Muscle of arm (tissue), 12 donors: Measurements from ENCODE around the gene DFFB. TPM values are rescaled to one million over a fixed set of nuclear protein-coding genes. Genes with fewer than 3 reads are reported as not detected.
A peak's percentile ranks its signal among the peaks of the same experiment; 100 is the strongest.
"Not testable (repeated sequence)": the region's sequence is repeated elsewhere in the genome, so short reads cannot be mapped to it uniquely, and the experiment has no call there.

ENCODE experiments used
- DNase-seq: peaks from one replicate; pipeline ENCODE4 v3.0.0-alpha.2; 2013
- polyA plus RNA-seq, 12 donors: library from polyadenylated mRNA; unstranded; fragments of 120-200 nt; gene quantifications; one replicate each; pipeline ENCODE4 v1.2.1, GENCODE V29; 2013; ENCODE audit not compliant: insufficient read length in 12 of 12

DFFB gene
- polyA plus RNA-seq, 12 donors: 3.4 to 8.7 (median 4.4) TPM; not detected in 2

GRCh38 chr1:3908886-3909517 lies 51.7 kb downstream of the DFFB start:
- no peak for DNase-seq

DNA sequence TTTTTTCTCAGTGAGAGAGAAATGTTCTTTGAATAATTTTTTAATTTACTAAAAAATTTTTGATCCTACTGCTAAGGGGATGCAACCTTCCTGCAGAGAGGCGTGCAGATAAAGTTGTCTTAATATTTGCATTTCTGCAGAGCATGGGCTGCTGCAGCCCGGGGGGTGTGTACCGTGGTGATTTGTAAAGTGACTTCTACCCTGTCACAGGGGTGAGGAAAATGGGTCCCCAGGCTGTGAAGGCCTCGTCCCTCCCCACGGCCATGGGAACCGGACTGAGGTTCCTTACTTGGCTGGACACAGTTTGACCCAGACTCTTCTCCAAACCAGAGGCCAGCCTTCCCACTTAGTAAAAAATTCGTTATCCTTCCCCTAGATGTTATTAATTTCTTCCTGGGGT lies 52.3 kb downstream of the DFFB start:
- DNase-seq: no peak

- DNase-seq: no peak
Measured at GRCh38 chr1:3910049-3910731, 52.9 kb downstream of the DFFB start.

GRCh38 chr1:3910857-3911845 lies 53.9 kb downstream of the DFFB start:
- DNase-seq: peak; percentile 59

- no peak for DNase-seq
Measured at GRCh38 chr1:3911981-3912808, 54.9 kb downstream of the DFFB start.

DNA sequence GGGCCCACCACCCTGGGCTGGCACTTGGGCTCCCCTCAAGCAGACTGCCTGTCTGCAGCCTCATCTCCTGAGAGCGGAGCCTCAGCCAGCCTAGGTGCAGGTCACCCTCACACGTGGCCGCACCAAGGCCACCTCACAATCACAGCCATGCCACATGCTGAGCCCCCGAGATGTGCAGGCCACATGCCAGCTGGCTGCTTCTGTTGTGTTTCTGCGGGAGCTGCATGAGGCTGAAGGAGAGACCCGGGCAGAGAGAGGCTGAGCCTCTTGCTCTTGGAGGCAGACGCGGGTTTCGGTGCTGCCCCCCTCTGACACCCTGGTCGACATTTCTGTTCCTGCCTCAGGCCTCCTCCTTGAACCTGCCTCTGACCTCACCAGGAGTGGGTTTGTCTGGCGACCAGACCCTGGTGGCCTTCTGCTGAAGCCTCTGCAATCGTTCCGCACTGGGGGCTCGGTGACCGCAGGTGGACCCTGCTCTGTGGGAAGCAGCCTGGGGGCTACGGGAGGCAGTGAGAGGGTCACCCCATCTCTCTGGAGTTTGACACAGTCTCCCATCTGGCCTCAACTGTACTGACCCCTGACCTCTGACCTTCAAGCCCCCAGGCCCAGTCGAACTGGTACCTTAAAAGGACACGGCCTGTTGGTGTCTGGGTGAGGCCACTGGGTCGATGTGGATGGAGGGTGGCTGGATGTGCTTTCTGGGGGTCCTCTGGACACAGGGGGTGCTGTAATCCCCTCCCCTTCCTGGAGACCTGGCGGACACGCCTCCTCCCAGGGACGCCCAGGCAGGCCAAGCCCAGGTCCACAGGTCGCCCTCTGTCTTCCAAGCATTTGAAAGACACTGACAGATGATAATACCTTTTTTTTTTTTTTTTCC lies 55.8 kb downstream of the DFFB start:
- DNase-seq: no peak

- no peak for DNase-seq
Measured at GRCh38 chr1:3914331-3914851, 57.1 kb downstream of the DFFB start.

- no peak for DNase-seq
Measured at GRCh38 chr1:3914911-3915310, 57.6 kb downstream of the DFFB start.

GRCh38 chr1:3915551-3916121 lies 58.4 kb downstream of the DFFB start:
- no peak for DNase-seq

- no peak for DNase-seq
Measured at GRCh38 chr1:3917761-3918160, 60.5 kb downstream of the DFFB start.

GRCh38 chr1:3918359-3918758 lies 61.1 kb downstream of the DFFB start:
- not testable (repeated sequence) for DNase-seq

- DNase-seq: no peak
Measured at GRCh38 chr1:3918966-3919611, 61.8 kb downstream of the DFFB start.

DNA sequence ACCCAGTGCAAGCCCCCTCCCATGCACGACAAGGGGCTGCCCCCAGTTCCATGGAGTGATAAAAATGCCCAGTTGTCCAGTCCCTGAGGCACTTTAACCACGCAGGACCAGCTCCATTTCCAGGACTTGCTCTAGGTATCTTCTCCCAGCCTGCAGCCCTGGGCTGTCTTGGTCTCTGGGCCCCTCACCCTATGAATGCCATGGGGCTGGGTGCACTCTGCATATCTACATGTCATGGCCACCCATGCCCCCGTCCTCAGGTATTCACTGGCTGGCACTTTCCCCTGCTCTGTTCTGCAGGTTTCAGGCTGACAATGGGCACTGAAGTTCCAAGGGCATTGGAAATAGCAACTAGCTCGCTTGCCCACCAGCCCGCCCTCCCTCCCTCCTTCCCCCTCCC lies 62.4 kb downstream of the DFFB start:
- DNase-seq: no peak

- DNase-seq: no peak
Measured at GRCh38 chr1:3921765-3922164, 64.5 kb downstream of the DFFB start.

DNA sequence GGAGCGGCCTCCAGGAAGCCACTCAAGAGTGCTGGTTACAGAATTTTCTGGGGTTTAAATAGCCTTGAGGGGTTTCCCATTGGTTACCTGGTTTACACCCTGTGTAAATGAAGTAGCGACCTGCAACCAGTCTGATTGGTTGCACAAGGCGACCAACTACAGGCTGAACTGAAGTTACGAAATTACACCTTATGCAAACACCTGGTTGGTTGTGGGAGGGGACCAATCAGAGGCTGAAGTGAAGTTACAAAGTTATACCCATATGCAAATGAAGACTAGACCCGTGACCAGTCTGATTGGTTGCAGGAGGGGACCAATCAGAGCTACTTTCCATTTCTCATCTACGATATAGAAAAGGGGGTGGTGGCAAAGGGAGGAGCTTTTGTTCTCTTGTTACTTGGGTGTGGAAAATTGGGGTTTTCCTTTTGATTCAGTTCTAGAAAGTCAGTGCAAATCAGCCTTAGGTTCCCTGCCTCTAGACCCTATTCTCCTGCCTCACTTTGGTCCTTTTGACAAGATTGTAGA lies 65.0 kb downstream of the DFFB start:
- no peak for DNase-seq

DNA sequence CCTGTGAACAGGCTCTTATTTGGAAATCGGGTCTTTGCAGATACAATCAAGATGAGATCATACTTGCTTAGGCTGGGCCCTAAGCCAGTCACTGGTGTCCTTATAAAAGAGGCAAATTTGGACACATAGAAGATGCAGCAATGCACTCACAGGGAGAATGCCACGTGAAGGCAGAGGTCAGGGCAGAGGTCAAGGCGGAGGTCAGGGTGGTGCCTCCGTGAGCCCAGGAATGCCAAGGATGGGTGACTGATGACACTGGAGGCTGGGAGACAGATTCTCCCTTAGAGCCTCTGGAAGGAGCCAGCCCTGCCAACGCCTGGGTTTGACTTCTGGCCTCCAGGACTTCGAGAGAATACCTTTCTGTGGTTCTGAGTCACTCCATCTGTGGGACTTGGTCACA lies 65.6 kb downstream of the DFFB start:
- no peak for DNase-seq

GRCh38 chr1:3923378-3924185 lies 66.3 kb downstream of the DFFB start:
- no peak for DNase-seq

- DNase-seq: no peak
Measured at GRCh38 chr1:3924186-3924824, 67.0 kb downstream of the DFFB start.
